Fibroblast of villous mesenchyme (primary cell): ENCODE data around the gene PLA2G4A. TPM values are rescaled to one million over a fixed set of nuclear protein-coding genes. Genes with fewer than 3 reads are reported as not detected.

Source experiments
- DNase-seq: peaks from one replicate; pipeline ENCODE4 v3.0.0-alpha.2; 2010; ENCODE audit warnings: low read depth
- H3K4me3 ChIP-seq: 2 replicates; pipeline ENCODE4 v1.5.1; 2011; ENCODE audit warnings: low read depth, mild to moderate bottlenecking, low read length
- total RNA-seq: library from RNA; depleted of rRNA; stranded (reverse); fragments of >200 nt; gene quantifications from 2 replicates; pipeline ENCODE4 v1.2.3, GENCODE V29; 2012
- TF ChIP-seq, protein P1 (sequence below): IDR thresholded peaks from 2 replicates; pipeline ENCODE4 v1.5.1; 2012; ENCODE audit warnings: low read depth, mild to moderate bottlenecking, low read length; ENCODE audit not compliant: insufficient read depth

Gene PLA2G4A
- total RNA-seq, 1 donor, result 12.1 TPM

DNA sequence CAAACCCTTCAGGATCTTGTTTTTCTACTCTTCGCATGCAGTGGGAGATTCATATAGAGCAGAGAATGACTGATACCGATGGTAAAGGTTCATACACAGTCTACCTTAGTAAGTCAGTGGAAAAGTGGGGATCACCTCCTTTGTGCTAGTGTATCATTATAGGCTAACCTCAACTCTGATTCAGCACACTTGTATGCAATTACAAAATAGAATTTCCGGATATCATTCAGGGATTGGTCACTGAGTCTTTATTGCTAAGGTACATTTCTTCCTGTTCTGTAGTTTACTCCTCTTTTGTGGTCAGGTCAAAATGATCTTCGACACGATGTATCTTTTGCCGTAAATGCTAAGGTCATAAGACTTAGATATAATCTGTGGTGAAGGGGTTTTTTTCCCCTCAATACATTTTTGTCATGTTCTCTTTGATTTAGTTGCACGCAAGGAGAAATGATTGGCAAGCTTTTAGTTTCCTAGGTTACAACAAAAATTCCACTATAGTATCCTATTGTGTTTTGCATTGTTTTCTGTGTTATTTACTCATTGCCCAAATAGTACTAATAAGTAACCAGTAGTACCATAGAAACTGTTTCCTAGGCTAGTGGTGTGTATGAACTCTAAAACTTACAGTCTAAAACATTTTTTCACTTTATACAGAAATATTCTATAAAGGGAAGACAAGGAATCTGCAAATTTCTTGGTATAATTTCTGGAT is 35.7 kb upstream of the PLA2G4A start:
- peak; percentile 37 for DNase-seq
- TF ChIP-seq, protein P1, sequence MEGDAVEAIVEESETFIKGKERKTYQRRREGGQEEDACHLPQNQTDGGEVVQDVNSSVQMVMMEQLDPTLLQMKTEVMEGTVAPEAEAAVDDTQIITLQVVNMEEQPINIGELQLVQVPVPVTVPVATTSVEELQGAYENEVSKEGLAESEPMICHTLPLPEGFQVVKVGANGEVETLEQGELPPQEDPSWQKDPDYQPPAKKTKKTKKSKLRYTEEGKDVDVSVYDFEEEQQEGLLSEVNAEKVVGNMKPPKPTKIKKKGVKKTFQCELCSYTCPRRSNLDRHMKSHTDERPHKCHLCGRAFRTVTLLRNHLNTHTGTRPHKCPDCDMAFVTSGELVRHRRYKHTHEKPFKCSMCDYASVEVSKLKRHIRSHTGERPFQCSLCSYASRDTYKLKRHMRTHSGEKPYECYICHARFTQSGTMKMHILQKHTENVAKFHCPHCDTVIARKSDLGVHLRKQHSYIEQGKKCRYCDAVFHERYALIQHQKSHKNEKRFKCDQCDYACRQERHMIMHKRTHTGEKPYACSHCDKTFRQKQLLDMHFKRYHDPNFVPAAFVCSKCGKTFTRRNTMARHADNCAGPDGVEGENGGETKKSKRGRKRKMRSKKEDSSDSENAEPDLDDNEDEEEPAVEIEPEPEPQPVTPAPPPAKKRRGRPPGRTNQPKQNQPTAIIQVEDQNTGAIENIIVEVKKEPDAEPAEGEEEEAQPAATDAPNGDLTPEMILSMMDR, result no peak
- H3K4me3 ChIP-seq, result no peak overlapping the region

DNA sequence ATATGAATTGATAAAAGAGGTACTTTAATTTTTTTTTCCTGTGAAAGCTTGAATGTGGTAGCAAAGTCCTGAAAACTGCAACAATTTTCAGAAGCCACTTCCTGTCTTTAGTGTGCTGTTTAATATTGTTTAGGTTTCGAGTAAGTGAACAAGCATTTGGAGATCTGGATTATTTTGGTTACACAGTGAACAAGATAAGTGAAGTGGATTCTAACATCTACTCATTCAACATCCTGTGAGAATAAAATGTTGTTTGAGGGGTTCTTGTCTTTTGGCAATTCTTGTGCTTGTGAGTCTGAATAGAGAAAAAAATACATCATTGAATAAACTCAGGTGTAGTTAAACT is 35.2 kb upstream of the PLA2G4A start:
- TF ChIP-seq, protein P1, result no peak
- no peak overlapping the region for H3K4me3 ChIP-seq
- DNase-seq, result peak; percentile 46

DNA sequence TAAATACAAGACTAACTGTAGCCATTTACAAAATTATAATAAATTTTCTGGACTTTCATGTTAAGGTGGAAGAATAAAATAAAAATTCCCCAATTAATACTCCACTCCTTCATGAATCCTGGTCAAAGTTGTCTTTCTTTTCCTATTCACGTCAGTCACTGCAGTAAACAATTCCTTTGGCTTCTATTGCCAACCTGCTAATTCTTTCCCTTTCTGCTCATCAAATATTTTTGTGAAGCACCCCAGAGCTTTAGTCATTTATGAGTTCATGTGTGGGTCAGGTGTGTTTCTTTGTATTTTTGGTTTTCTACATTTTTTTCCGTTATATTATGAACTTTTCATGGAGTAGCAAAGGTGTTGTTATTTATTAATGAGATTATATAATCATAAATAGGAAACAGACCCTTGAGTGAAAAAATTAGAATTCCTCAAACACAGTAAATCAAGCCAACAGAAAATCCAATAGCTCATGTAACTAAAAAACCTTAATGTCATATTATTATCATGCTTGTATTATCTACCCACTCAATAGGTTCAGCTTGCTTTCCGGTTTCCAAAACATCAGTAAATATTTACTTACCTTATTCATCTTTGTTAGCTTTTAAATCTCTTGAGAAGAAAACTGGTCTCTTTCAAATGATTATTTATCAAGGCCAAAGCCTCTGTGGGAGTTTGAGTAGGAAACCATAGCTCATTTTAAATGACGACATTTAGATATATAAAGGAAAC is 29.6 kb upstream of the PLA2G4A start:
- TF ChIP-seq, protein P1, result no peak
- DNase-seq, result no peak
- no peak overlapping the region for H3K4me3 ChIP-seq

DNA sequence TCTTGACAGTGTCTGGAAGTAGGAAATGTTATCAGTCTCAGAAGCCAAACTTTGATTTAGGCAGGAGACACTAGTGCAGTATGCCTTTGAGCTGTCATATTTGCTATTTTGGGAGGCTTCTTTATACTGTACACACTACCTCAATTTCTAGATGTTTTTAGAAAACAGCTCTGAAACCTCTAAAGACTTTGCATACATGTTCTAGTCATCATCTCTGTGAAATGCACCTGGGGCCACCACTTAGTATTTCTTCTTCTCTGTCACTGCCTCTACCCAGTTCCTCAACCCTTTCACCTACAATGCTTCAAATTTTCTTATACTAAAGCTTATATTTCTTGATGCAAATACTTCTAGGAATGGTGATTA is 29.1 kb upstream of the PLA2G4A start:
- no peak overlapping the region for H3K4me3 ChIP-seq
- TF ChIP-seq, protein P1, result no peak
- no peak for DNase-seq

DNA sequence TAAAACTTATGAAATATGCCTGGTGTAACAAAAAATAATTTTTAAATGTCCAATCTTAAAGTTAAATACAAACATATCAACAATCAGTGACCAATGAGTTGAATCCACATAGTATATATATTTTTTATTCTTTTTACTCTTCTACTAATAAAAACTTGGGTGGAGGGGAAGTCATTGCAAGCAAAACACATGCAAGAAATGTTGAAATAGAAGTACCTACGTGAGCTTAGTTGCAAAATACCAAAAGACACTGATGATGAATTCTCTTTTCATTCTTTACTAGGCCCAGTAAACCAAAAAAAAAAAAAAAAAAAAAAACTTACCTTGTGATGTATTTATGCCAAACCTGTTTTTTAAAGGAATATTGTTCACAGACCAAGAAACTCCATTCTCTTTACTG is 26.4 kb upstream of the PLA2G4A start:
- no peak for DNase-seq
- no peak overlapping the region for H3K4me3 ChIP-seq
- TF ChIP-seq, protein P1, result no peak

DNA sequence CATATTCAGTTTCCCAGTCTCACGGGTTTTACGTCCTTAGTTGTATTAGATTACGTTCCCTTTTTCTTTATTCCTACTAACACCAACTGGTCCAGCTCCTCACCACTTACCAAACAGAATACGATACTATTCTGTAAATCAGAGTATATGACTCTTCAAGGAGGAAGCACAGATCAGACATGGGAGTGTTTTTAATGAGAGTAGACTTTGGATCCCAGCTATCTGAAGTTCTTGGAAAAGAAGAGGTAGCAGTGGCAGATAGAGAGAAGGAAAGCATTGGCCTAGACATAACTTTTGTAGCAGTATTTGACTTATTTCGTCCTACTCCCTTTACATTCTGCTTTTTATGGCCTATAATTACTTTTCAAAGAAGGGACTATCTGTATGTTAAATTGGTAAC is 24.1 kb upstream of the PLA2G4A start:
- no peak overlapping the region for H3K4me3 ChIP-seq
- no peak for DNase-seq
- TF ChIP-seq, protein P1, result no peak
